Measurements from ENCODE around the gene STK32C.

The STK32C gene

DNA sequence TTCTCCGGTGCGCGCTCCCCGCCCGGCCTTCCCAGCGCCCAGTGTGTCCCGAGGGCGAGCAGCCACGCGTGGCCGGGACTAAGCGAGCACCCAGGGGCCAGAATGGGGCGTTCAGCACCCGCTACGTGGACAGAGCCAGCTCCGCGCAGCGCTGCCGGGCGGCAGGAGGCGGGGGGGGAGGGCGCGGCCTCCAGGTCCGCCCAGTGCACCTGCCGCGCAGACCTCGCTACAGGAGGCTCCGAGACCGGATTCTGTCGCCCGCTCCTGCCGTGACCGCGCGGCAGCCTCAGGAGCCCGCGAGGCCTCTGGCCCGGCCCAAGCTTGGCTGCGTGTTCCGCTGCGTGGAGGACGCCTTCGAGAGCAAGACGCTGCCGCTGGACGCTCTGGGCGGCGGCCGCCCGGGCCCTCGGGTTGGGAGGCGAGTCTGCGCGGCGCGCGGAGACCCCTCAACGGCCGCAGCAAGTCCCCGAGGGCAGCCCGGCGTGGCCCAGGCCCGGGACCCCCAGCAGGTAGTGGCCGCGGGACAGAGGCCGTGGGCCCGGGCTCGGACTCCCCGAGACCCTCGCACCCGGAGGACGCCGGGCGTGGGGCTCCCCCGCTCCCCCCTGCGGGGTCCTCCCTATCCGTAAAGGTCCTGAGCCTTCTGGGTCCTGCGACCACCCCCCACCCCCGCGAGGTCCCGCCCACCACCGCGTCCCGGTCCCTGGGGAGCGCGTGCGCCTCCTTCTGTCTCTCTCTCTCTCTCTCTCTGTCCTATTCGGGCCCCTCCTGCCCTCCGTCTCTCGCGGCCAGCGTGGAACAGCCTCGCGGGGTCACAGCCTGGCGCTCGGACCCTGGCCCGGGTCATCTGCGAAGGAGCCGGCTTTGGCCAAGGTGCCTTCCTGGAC, 121.9 kb downstream of the STK32C start:
- H3K27me3 ChIP-seq (ENCODE audit: insufficient read depth, poor library complexity, severe bottlenecking) = peaks cover 45% of the 10 kb centered on the region
- H3K4me3 ChIP-seq (replicated peaks; ENCODE audit: insufficient read depth, low read length) = no peak overlapping the region
- H3K27ac ChIP-seq (replicated peaks) = no peak overlapping the region
- no peak for TF ChIP-seq POLR2AphosphoS5 (IDR thresholded peaks at IDR 0.05; ENCODE audit: low read depth)
- TF ChIP-seq, protein P1, sequence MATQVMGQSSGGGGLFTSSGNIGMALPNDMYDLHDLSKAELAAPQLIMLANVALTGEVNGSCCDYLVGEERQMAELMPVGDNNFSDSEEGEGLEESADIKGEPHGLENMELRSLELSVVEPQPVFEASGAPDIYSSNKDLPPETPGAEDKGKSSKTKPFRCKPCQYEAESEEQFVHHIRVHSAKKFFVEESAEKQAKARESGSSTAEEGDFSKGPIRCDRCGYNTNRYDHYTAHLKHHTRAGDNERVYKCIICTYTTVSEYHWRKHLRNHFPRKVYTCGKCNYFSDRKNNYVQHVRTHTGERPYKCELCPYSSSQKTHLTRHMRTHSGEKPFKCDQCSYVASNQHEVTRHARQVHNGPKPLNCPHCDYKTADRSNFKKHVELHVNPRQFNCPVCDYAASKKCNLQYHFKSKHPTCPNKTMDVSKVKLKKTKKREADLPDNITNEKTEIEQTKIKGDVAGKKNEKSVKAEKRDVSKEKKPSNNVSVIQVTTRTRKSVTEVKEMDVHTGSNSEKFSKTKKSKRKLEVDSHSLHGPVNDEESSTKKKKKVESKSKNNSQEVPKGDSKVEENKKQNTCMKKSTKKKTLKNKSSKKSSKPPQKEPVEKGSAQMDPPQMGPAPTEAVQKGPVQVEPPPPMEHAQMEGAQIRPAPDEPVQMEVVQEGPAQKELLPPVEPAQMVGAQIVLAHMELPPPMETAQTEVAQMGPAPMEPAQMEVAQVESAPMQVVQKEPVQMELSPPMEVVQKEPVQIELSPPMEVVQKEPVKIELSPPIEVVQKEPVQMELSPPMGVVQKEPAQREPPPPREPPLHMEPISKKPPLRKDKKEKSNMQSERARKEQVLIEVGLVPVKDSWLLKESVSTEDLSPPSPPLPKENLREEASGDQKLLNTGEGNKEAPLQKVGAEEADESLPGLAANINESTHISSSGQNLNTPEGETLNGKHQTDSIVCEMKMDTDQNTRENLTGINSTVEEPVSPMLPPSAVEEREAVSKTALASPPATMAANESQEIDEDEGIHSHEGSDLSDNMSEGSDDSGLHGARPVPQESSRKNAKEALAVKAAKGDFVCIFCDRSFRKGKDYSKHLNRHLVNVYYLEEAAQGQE (IDR thresholded peaks at IDR 0.05; ENCODE audit: insufficient replicate concordance, low read depth) = peak; percentile 91
- DNase-seq (ENCODE audit: low read depth in 1 of 2, low spot score in 1 of 2) = no peak

DNA sequence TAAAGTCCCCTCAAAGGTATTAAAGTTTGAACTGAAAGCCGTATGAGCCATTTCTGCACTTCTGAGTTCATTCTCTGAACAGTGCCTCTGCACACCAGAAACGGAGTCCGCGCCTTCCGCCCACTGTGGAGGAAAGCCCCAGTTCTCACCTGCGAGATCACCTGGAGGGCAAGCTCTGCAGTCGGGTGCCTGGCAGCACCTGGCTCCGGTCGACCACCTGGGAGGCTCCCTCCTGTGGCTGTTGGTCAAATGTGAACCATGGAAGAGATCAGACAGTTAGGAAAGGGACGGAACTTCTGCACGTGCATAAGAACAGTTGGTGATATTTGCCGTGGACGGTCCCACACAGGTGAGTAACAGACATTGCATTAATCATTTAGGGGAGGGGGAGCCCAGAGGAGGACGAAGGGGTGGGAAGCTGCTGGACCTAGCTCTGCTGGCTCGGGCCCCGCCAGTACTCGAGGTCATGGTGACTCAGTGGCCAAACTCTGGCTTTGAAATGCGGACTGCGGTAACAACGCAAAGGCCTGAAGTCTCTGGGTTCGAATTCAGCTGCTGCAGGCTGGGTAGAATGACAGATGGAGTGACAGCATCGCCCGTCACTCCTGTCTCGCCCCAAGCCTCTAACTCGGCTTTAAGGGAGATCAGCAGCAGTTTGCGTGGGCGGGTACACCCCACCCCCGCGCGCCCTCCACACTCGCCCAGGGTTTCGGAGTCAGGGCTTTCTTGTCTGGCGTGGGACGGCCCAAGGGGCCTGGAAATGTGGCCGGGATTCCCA, 122.7 kb downstream of the STK32C start:
- no peak overlapping the region for H3K4me3 ChIP-seq (replicated peaks; ENCODE audit: insufficient read depth, low read length)
- peaks cover 45% of the 10 kb centered on the region for H3K27me3 ChIP-seq (ENCODE audit: insufficient read depth, poor library complexity, severe bottlenecking)
- TF ChIP-seq GABPA (IDR thresholded peaks at IDR 0.05; ENCODE audit: low read depth) (no peak), SPI1 (IDR thresholded peaks at IDR 0.05; ENCODE audit: borderline replicate concordance, low read depth) (no peak), POLR2AphosphoS5 (IDR thresholded peaks at IDR 0.05; ENCODE audit: low read depth) (no peak)
- TF ChIP-seq, protein P2, sequence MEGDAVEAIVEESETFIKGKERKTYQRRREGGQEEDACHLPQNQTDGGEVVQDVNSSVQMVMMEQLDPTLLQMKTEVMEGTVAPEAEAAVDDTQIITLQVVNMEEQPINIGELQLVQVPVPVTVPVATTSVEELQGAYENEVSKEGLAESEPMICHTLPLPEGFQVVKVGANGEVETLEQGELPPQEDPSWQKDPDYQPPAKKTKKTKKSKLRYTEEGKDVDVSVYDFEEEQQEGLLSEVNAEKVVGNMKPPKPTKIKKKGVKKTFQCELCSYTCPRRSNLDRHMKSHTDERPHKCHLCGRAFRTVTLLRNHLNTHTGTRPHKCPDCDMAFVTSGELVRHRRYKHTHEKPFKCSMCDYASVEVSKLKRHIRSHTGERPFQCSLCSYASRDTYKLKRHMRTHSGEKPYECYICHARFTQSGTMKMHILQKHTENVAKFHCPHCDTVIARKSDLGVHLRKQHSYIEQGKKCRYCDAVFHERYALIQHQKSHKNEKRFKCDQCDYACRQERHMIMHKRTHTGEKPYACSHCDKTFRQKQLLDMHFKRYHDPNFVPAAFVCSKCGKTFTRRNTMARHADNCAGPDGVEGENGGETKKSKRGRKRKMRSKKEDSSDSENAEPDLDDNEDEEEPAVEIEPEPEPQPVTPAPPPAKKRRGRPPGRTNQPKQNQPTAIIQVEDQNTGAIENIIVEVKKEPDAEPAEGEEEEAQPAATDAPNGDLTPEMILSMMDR (IDR thresholded peaks at IDR 0.05; ENCODE audit: insufficient read depth, low read length) = no peak
- TF ChIP-seq, protein P1 (IDR thresholded peaks at IDR 0.05; ENCODE audit: insufficient replicate concordance, low read depth) = no peak
- H3K27ac ChIP-seq (replicated peaks) = no peak overlapping the region
- no peak for DNase-seq (ENCODE audit: low read depth in 1 of 2, low spot score in 1 of 2)

DNA sequence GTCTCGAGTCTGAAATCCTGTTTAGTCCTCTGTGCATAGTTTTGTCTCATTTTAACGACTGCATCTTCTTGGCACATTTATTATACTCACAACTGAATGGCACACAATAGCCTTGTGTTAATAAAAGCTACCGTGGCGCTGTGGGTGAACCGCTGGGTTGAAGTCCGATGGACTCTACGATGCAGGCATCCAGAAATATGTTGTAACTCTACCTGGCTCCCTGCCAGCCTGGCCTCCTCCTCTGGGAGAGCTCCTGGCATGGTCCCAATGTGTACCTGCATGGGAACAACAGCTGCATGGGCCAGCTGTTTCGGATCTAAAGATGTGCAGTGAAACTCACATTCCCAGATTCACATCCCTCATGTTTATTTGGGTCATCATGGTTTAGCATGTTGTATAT, 124.7 kb downstream of the STK32C start:
- Histone ChIP-seq H3K27me3 (ENCODE audit: insufficient read depth, poor library complexity, severe bottlenecking) (peaks cover 34% of the 10 kb centered on the region), H3K27ac (replicated peaks) (no peak overlapping the region), H3K4me3 (replicated peaks; ENCODE audit: insufficient read depth, low read length) (no peak overlapping the region)
- TF ChIP-seq POLR2AphosphoS5 (IDR thresholded peaks at IDR 0.05; ENCODE audit: low read depth) (no peak), GABPA (IDR thresholded peaks at IDR 0.05; ENCODE audit: low read depth) (no peak), SPI1 (IDR thresholded peaks at IDR 0.05; ENCODE audit: borderline replicate concordance, low read depth) (no peak)
- TF ChIP-seq, protein P2 (IDR thresholded peaks at IDR 0.05; ENCODE audit: insufficient read depth, low read length) = no peak
- TF ChIP-seq, protein P1 (IDR thresholded peaks at IDR 0.05; ENCODE audit: insufficient replicate concordance, low read depth) = no peak
- no peak for DNase-seq (ENCODE audit: low read depth in 1 of 2, low spot score in 1 of 2)
